HL-60 (cell line): ENCODE results near the gene TMED4.

Experiments
- DNase-seq, 2 experiments: peaks; one replicate each; pipeline ENCODE4 v3.0.0-alpha.2; 2010 to 2020; ENCODE audit warnings: low read depth in 1 of 2, low spot score in 1 of 2
- H3K27ac ChIP-seq: fragments of 250-450 bp; sonication (Bioruptor Pico); replicated peaks from 2 replicates; pipeline ENCODE4 v1.5.1; 2020; ENCODE audit warnings: mild to moderate bottlenecking, moderate library complexity
- H3K27me3 ChIP-seq: fragments of 250-450 bp; sonication (Bioruptor Pico); 2 replicates; pipeline ENCODE4 v1.5.1; 2021; ENCODE audit warnings: mild to moderate bottlenecking, moderate library complexity; ENCODE audit not compliant: insufficient read depth, poor library complexity, severe bottlenecking
- H3K4me3 ChIP-seq: replicated peaks from 2 replicates; pipeline ENCODE4 v1.5.1; 2011; ENCODE audit warnings: mild to moderate bottlenecking, control low read depth, low read length; ENCODE audit not compliant: insufficient read depth
- CTCF ChIP-seq: IDR thresholded peaks from one replicate; pipeline ENCODE4 v1.5.1; 2011; ENCODE audit warnings: low read length, control low read depth, inconsistent platforms; ENCODE audit not compliant: insufficient read depth
- GABPA ChIP-seq: IDR thresholded peaks from 2 replicates; pipeline ENCODE4 v1.6.1; 2012; ENCODE audit warnings: low read depth
- POLR2AphosphoS5 ChIP-seq: IDR thresholded peaks from 2 replicates; pipeline ENCODE4 v1.6.1; 2012; ENCODE audit warnings: low read depth
- REST ChIP-seq: IDR thresholded peaks from 2 replicates; pipeline ENCODE4 v1.6.1; 2012; ENCODE audit warnings: low read depth; ENCODE audit not compliant: insufficient replicate concordance
- SPI1 ChIP-seq: IDR thresholded peaks from 2 replicates; pipeline ENCODE4 v1.6.1; 2012; ENCODE audit warnings: low read depth, mild to moderate bottlenecking, borderline replicate concordance

The TMED4 gene

GRCh38 chr7:44622342-44623151 is 40.5 kb upstream of the TMED4 start:
- TF ChIP-seq SPI1 (no peak), GABPA (no peak), POLR2AphosphoS5 (no peak), REST (no peak), CTCF (no peak)
- DNase-seq, result no peak
- Histone ChIP-seq H3K27ac (no peak overlapping the region), H3K27me3 (no peaks in the 10 kb centered on the region), H3K4me3 (no peak overlapping the region)

DNA sequence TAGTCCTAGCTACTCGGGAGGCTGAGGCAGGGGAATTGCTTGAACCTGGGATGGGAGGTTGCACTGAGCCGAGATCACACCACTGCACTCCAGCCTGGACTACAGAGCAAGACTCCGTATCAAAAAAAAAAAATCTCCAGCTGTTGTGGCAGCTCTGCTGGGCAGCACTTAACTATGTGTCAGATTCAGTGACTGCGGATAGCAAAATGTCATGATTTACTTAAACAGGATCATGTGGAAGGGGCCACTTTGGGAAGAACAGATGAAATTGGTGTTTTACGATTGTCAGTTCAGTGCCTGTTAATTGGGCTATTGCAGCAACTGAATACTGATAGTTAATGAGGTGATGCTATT is 39.7 kb upstream of the TMED4 start:
- no peak for TF ChIP-seq POLR2AphosphoS5
- TF ChIP-seq GABPA, result no peak
- no peak for TF ChIP-seq CTCF
- no peak for TF ChIP-seq SPI1
- TF ChIP-seq REST, result no peak
- H3K27ac ChIP-seq, result no peak overlapping the region
- no peaks in the 10 kb centered on the region for H3K27me3 ChIP-seq
- no peak for DNase-seq
- H3K4me3 ChIP-seq, result no peak overlapping the region

GRCh38 chr7:44621034-44621749 is 39.2 kb upstream of the TMED4 start:
- Histone ChIP-seq H3K4me3 (no peak overlapping the region), H3K27ac (no peak overlapping the region), H3K27me3 (no peaks in the 10 kb centered on the region)
- no peak for TF ChIP-seq CTCF
- no peak for TF ChIP-seq GABPA
- TF ChIP-seq POLR2AphosphoS5, result no peak
- no peak for TF ChIP-seq SPI1
- no peak for DNase-seq
